ENCODE data around the gene CETN3. TPM values are rescaled to one million over a fixed set of nuclear protein-coding genes. Genes with fewer than 3 reads are reported as not detected.

Gene CETN3
- total and polyA plus RNA-seq, 2 experiments from 2014 or later = 22.1 to 107 TPM

- H3K4me3 ChIP-seq = no peak overlapping the region
- no peaks in the 10 kb centered on the region for H3F3A ChIP-seq (replicated peaks; ENCODE audit: low read depth)
- DNase-seq (ENCODE audit: low spot score) (no peak), ATAC-seq (no peak)
- no peaks in the 10 kb centered on the region for H3K36me3 Mint-ChIP-seq (ENCODE audit: low read depth)
- H3K9me3 Mint-ChIP-seq = peaks cover 4% of the 10 kb centered on the region; the same call in 1 of the 3 replicates
- no peaks in the 10 kb centered on the region for H3K4me1 ChIP-seq (ENCODE audit: insufficient read depth)
- H3K27me3 Mint-ChIP-seq (ENCODE audit: insufficient read depth, low read depth, poor library complexity) = no peaks in the 10 kb centered on the region
- no peak for TF ChIP-seq NANOG (IDR thresholded peaks at IDR 0.05; ENCODE audit: borderline replicate concordance)
- TF ChIP-seq EZH2 (IDR thresholded peaks at IDR 0.05; ENCODE audit: low read depth, unreplicated experiment) = no peak
- no peak for TF ChIP-seq REST (IDR thresholded peaks at IDR 0.05; ENCODE audit: unreplicated experiment)
- no peak for TF ChIP-seq STAT1 (IDR thresholded peaks at IDR 0.05; ENCODE audit: unreplicated experiment)
- no peak for TF ChIP-seq JUNB (IDR thresholded peaks at IDR 0.05; ENCODE audit: unreplicated experiment)
- no peak for TF ChIP-seq ZNF331 (CRISPR knock-in tag; IDR thresholded peaks at IDR 0.05; ENCODE audit: low read depth)
- no peak for TF ChIP-seq ZNF114 (CRISPR knock-in tag; IDR thresholded peaks at IDR 0.05)
- TF ChIP-seq POLR2AphosphoS5 (IDR thresholded peaks at IDR 0.05; ENCODE audit: low read depth) = no peak
- no peak for TF ChIP-seq CTCF (conservative IDR thresholded peaks at IDR 0.05; ENCODE audit: low read depth in 2 of 2)
- TF ChIP-seq CREB1 (CRISPR knock-in tag; IDR thresholded peaks at IDR 0.05; ENCODE audit: low read depth) = no peak
- no peak for TF ChIP-seq ETS1 (IDR thresholded peaks at IDR 0.05)
- TF ChIP-seq EZH2phosphoT487 (IDR thresholded peaks at IDR 0.05; ENCODE audit: unreplicated experiment) = no peak
- no peak for TF ChIP-seq ZNF462 (CRISPR knock-in tag; IDR thresholded peaks at IDR 0.05)
- H3K27ac ChIP-seq (ENCODE audit: low read depth) = no peak overlapping the region
- H3K79me2 ChIP-seq (replicated peaks; ENCODE audit: insufficient read depth) = no peaks in the 10 kb centered on the region
- H3K4me3 Mint-ChIP-seq = no peak overlapping the region
- no peak overlapping the region for H3K4me2 ChIP-seq
- H3K27ac Mint-ChIP-seq = no peak overlapping the region
- H3K4me1 Mint-ChIP-seq = peaks cover 3% of the 10 kb centered on the region; the same call in 2 of the 3 replicates
- H3K9me2 ChIP-seq (ENCODE audit: insufficient read depth) = no peaks in the 10 kb centered on the region
- no peaks in the 10 kb centered on the region for H3K36me3 ChIP-seq (ENCODE audit: insufficient read depth)
- no peak overlapping the region for H2AFZ ChIP-seq
- H3K27me3 ChIP-seq (ENCODE audit: insufficient read depth) = no peaks in the 10 kb centered on the region
- H4K20me1 ChIP-seq (replicated peaks; ENCODE audit: insufficient read depth) = no peaks in the 10 kb centered on the region
Measured at GRCh38 chr5:90381213-90381929, 28.2 kb downstream of the CETN3 start.

Measured in GM23338 (cell line).